Prostate gland (tissue), 2 donors: ENCODE data around the gene SLC6A20.

Source experiments
- POLR2A ChIP-seq: fragments of 450-650 bp; IDR thresholded peaks from one replicate; pipeline ENCODE4 v1.6.1; 2016; ENCODE audit warnings: antibody characterized with exemption, mild to moderate bottlenecking
- TF ChIP-seq, protein P1 (sequence below), 4 experiments: fragments of 200-600 bp in 2 of 4; fragments of 450-650 bp in 2 of 4; sonication (generic) in 2 of 4; IDR thresholded peaks; 1 replicate in 3 of 4; 2 replicates in 1 of 4; pipeline ENCODE4 v1.5.1; 2016 to 2019; ENCODE audit warnings: antibody characterized with exemption in 4 of 4, mild to moderate bottlenecking in 2 of 4, moderate library complexity in 2 of 4

DNA sequence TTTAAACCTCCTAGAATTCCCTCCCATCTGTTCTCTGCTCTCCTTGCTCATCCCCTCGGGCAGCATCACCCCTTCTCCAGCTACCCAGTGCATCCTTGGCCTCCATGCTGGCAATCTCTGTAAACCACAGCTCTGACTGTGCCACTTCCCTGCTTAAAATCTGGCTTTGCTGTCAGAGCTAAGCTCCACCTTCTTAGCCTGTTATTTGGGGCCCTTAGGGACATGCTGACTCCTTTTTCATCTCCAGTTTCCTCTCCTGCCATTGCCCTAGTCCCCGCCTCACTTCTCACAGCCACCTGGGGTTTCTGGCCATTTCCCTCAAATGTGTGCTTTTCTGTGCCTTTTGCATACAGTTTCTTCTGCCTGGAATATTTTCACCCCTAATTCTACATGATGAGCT is 5.7 kb downstream of the SLC6A20 start:
- no peak for TF ChIP-seq POLR2A
- TF ChIP-seq, protein P1, sequence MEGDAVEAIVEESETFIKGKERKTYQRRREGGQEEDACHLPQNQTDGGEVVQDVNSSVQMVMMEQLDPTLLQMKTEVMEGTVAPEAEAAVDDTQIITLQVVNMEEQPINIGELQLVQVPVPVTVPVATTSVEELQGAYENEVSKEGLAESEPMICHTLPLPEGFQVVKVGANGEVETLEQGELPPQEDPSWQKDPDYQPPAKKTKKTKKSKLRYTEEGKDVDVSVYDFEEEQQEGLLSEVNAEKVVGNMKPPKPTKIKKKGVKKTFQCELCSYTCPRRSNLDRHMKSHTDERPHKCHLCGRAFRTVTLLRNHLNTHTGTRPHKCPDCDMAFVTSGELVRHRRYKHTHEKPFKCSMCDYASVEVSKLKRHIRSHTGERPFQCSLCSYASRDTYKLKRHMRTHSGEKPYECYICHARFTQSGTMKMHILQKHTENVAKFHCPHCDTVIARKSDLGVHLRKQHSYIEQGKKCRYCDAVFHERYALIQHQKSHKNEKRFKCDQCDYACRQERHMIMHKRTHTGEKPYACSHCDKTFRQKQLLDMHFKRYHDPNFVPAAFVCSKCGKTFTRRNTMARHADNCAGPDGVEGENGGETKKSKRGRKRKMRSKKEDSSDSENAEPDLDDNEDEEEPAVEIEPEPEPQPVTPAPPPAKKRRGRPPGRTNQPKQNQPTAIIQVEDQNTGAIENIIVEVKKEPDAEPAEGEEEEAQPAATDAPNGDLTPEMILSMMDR (IDR thresholded peaks at IDR 0.05): no peak
